Mesenchymal stem cell (in vitro differentiated cells and primary cell): ENCODE data around the gene SPARCL1.
"Not testable (repeated sequence)": the region's sequence is repeated elsewhere in the genome, so short reads cannot be mapped to it uniquely, and the experiment has no call there.

ENCODE experiments used
- DNase-seq: peaks from one replicate; pipeline ENCODE4 v3.0.0-alpha.2; 2013
- H2AFZ ChIP-seq: one replicate; pipeline ENCODE4 v1.6.1; 2013; ENCODE audit warnings: low read depth, mild to moderate bottlenecking, control low read depth, inconsistent platforms, low read length, moderate library complexity
- H2AK5ac ChIP-seq: 2 replicates; pipeline ENCODE4 v1.6.1; 2013; ENCODE audit warnings: low read length, moderate library complexity, mild to moderate bottlenecking, inconsistent platforms; ENCODE audit not compliant: severe bottlenecking
- H2BK120ac ChIP-seq: one replicate; pipeline ENCODE4 v1.6.1; 2013; ENCODE audit warnings: low read depth, mild to moderate bottlenecking, inconsistent platforms, low read length, moderate library complexity
- H2BK12ac ChIP-seq, 2 experiments: one replicate each; pipeline ENCODE4 v1.6.1; 2013; ENCODE audit warnings: inconsistent platforms in 2 of 2, low read length in 2 of 2, mild to moderate bottlenecking in 2 of 2, moderate library complexity in 2 of 2, control low read depth in 1 of 2
- H2BK15ac ChIP-seq: one replicate; pipeline ENCODE4 v1.6.1; 2013; ENCODE audit warnings: mild to moderate bottlenecking, low read depth, inconsistent platforms; ENCODE audit not compliant: poor library complexity, severe bottlenecking
- H2BK5ac ChIP-seq: 2 replicates; pipeline ENCODE4 v1.6.1; 2013; ENCODE audit warnings: low read depth, mild to moderate bottlenecking, low read length, control low read depth, inconsistent platforms; ENCODE audit not compliant: poor library complexity, severe bottlenecking
- H3K14ac ChIP-seq, 2 experiments: one replicate each; pipeline ENCODE4 v1.6.1; 2013; ENCODE audit warnings: inconsistent platforms in 2 of 2, low read length in 2 of 2, control low read depth in 1 of 2, mild to moderate bottlenecking in 1 of 2, moderate library complexity in 1 of 2
- H3K18ac ChIP-seq, 2 experiments: one replicate each; pipeline ENCODE4 v1.6.1; 2013; ENCODE audit warnings: inconsistent platforms in 2 of 2, low read length in 2 of 2, control low read depth in 1 of 2, low read depth in 1 of 2, mild to moderate bottlenecking in 1 of 2
- H3K23ac ChIP-seq, 2 experiments: one replicate each; pipeline ENCODE4 v1.6.1; 2013; ENCODE audit warnings: inconsistent platforms in 2 of 2, low read length in 2 of 2, mild to moderate bottlenecking in 2 of 2, moderate library complexity in 2 of 2, control low read depth in 1 of 2
- H3K27ac ChIP-seq: 2 replicates; pipeline ENCODE4 v1.5.1; 2013; ENCODE audit warnings: mild to moderate bottlenecking, moderate library complexity, low read length, control low read depth, inconsistent platforms; ENCODE audit not compliant: poor library complexity, severe bottlenecking
- H3K27me3 ChIP-seq, 2 experiments: 2 replicates each; pipeline versions ENCODE4 v1.6.1 to v1.7.0; 2013; ENCODE audit warnings: low read length in 2 of 2, mild to moderate bottlenecking in 2 of 2, moderate library complexity in 2 of 2, control low read depth in 1 of 2, inconsistent platforms in 1 of 2; ENCODE audit not compliant: control insufficient read depth in 1 of 2, insufficient read depth in 1 of 2
- H3K36me3 ChIP-seq, 2 experiments: 2 replicates each; pipeline versions ENCODE4 v1.6.1 to v1.7.0; 2013; ENCODE audit warnings: low read length in 2 of 2, control low read depth in 1 of 2, inconsistent platforms in 1 of 2, low read depth in 1 of 2, mild to moderate bottlenecking in 1 of 2; ENCODE audit not compliant: insufficient read depth in 2 of 2, control insufficient read depth in 1 of 2
- H3K4ac ChIP-seq, 2 experiments: one replicate each; pipeline ENCODE4 v1.6.1; 2013; ENCODE audit warnings: inconsistent platforms in 2 of 2, low read length in 2 of 2, mild to moderate bottlenecking in 2 of 2, moderate library complexity in 2 of 2, control low read depth in 1 of 2, low read depth in 1 of 2
- H3K4me1 ChIP-seq: 2 replicates; pipeline ENCODE4 v1.6.1; 2013; ENCODE audit warnings: low read depth, low read length, control low read depth; ENCODE audit not compliant: control insufficient read depth, insufficient read depth
- H3K4me2 ChIP-seq: 2 replicates; pipeline ENCODE4 v1.6.1; 2013; ENCODE audit warnings: low read length, mild to moderate bottlenecking, inconsistent platforms; ENCODE audit not compliant: poor library complexity, severe bottlenecking
- H3K4me3 ChIP-seq, 2 experiments: 2 replicates each; pipeline versions ENCODE4 v1.5.1 to v1.7.0; 2013; ENCODE audit warnings: low read length in 2 of 2, mild to moderate bottlenecking in 2 of 2, control low read depth in 1 of 2, low read depth in 1 of 2; ENCODE audit not compliant: insufficient read depth in 1 of 2
- H3K79me1 ChIP-seq: replicated peaks from 2 replicates; pipeline ENCODE4 v1.6.1; 2013; ENCODE audit warnings: mild to moderate bottlenecking, control low read depth, low read length, inconsistent platforms; ENCODE audit not compliant: poor library complexity, severe bottlenecking
- H3K9ac ChIP-seq: 2 replicates; pipeline ENCODE4 v1.7.0; 2013; ENCODE audit warnings: mild to moderate bottlenecking, low read length, moderate library complexity
- H3K9me3 ChIP-seq: 2 replicates; pipeline ENCODE4 v1.7.0; 2013; ENCODE audit warnings: mild to moderate bottlenecking, low read length; ENCODE audit not compliant: control insufficient read depth
- H4K8ac ChIP-seq: one replicate; pipeline ENCODE4 v1.6.1; 2013; ENCODE audit warnings: inconsistent platforms, mild to moderate bottlenecking, low read length, moderate library complexity
- H4K91ac ChIP-seq: one replicate; pipeline ENCODE4 v1.6.1; 2013; ENCODE audit warnings: mild to moderate bottlenecking, low read length, inconsistent platforms
- WGBS: methylation state at CpG from one replicate; pipeline ENCODE4 v1.1.7; 2013; ENCODE audit warnings: mixed read lengths; 5-methylcytosine and 5-hydroxymethylcytosine counted together

The SPARCL1 gene

GRCh38 chr4:87424099-87424543 is 105.1 kb downstream of the SPARCL1 start:
- 93% methylated on average over 9 of the region's 22 CpGs for WGBS
- H2BK120ac ChIP-seq, H3K18ac ChIP-seq, H3K4ac ChIP-seq, H3K27me3 ChIP-seq, H3K4me2 ChIP-seq, H2AFZ ChIP-seq, H3K9me3 ChIP-seq, H3K23ac ChIP-seq, H2BK5ac ChIP-seq, H3K79me1 ChIP-seq, H3K36me3 ChIP-seq, H3K14ac ChIP-seq, H3K27ac ChIP-seq, H4K8ac ChIP-seq, H4K91ac ChIP-seq, H2BK12ac ChIP-seq, H2AK5ac ChIP-seq, H2BK15ac ChIP-seq: not testable (repeated sequence)
- Histone ChIP-seq H3K4me3 (peak overlapping the region in 1 of 2 experiments; percentile 91), H3K4me1 (peaks cover 14% of the 10 kb centered on the region), H3K9ac (peak overlapping the region; percentile 97)
- DNase-seq: peak; percentile 20
